ENCODE measurements around the gene FLT3LG. TPM values are rescaled to one million over a fixed set of nuclear protein-coding genes. Genes with fewer than 3 reads are reported as not detected.
A peak's percentile ranks its signal among the peaks of the same experiment; 100 is the strongest.
"Not testable (repeated sequence)": the region's sequence is repeated elsewhere in the genome, so short reads cannot be mapped to it uniquely, and the experiment has no call there.

FLT3LG gene
- total RNA-seq, 2 experiments from 2014 or later, result 57.7 to 61.2 TPM

DNA sequence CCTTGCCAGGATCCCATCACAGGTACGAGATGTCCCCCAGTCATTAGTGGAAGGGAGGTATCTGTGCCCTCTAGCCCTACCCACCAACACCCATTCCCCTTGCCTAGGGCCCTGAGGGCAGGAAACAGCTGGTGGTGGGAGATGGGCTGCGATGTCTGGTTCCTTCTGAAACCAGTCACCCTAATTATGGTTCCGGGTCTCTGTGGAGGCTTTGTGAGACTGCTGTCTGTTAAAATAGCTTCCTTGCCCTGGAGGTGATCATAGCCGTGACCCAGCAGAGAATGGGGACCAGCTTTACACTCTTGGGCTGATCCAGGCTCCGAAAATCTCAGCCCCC is 15.5 kb upstream of the FLT3LG start:
- ChIA-PET CTCF (interaction anchor here (0.7 to 1.7 kb wide), 2 partner anchors 11 to 18 kb away, joined by 3 to 4 read pairs; no protein-coding TSS in a partner anchor), POLR2A (interaction anchor here (1.0 to 2.9 kb wide), 2 partner anchors 15 to 29 kb away, joined by 3 to 12 read pairs; partner anchors contain the start of gene RPL13A)
- H3K27ac Mint-ChIP-seq, result peak overlapping the region; percentile 42

DNA sequence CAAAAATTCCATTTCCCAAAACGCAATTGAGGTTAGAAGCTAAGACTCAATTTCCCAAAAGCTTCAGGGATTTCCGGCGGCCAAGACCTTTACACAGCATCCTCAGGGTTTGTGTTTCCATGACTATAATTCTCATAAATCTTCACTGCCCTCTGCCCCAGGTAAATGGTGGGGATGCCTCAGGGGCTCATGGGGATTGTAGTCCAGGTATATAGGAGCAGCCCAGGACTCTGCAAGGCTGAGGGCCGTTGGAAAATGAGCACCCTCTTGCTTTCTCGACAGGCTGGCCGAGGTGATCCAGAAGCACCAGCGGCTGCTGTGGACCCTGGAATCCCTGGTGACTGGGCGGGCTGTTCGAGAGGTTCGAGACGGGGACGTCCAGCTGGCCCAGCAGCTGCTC is 14.6 kb upstream of the FLT3LG start:
- Mint-ChIP-seq H3K4me1 (ENCODE audit: low read depth) (peaks cover 13% of the 10 kb centered on the region), H3K4me3 (no peak overlapping the region), H3K27me3 (no peaks in the 10 kb centered on the region), H3K27ac (no peak overlapping the region), H3K9me3 (no peaks in the 10 kb centered on the region), H3K36me3 (ENCODE audit: low read depth) (peaks cover 18% of the 10 kb centered on the region)
- intact Hi-C loops (cut with micrococcal nuclease), result no loop called here
- ATAC-seq (peak; percentile 45), DNase-seq (no peak)
- CTCF ChIA-PET, result no interaction called here
- POLR2A ChIA-PET, result interaction anchor here (1.0 to 2.9 kb wide), 3 partner anchors 29 to 50 kb away, joined by 3 to 12 read pairs (median 4); partner anchors contain the start of gene RPL13A
- TF ChIP-seq, protein P1, sequence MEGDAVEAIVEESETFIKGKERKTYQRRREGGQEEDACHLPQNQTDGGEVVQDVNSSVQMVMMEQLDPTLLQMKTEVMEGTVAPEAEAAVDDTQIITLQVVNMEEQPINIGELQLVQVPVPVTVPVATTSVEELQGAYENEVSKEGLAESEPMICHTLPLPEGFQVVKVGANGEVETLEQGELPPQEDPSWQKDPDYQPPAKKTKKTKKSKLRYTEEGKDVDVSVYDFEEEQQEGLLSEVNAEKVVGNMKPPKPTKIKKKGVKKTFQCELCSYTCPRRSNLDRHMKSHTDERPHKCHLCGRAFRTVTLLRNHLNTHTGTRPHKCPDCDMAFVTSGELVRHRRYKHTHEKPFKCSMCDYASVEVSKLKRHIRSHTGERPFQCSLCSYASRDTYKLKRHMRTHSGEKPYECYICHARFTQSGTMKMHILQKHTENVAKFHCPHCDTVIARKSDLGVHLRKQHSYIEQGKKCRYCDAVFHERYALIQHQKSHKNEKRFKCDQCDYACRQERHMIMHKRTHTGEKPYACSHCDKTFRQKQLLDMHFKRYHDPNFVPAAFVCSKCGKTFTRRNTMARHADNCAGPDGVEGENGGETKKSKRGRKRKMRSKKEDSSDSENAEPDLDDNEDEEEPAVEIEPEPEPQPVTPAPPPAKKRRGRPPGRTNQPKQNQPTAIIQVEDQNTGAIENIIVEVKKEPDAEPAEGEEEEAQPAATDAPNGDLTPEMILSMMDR (IDR thresholded peaks at IDR 0.05), result no peak

More for the DNA sequence above, 15.5 kb upstream of the FLT3LG start:
- H3K36me3 Mint-ChIP-seq (ENCODE audit: low read depth), result peaks cover 18% of the 10 kb centered on the region
- H3K4me3 Mint-ChIP-seq, result no peak overlapping the region
- intact Hi-C loops (cut with micrococcal nuclease), result no loop called here
- H3K4me1 Mint-ChIP-seq (ENCODE audit: low read depth), result peaks cover 15% of the 10 kb centered on the region
- no peaks in the 10 kb centered on the region for H3K9me3 Mint-ChIP-seq
- TF ChIP-seq, protein P1 (IDR thresholded peaks at IDR 0.05), result no peak
- DNase-seq (no peak), ATAC-seq (no peak)
- H3K27me3 Mint-ChIP-seq, result no peaks in the 10 kb centered on the region

DNA sequence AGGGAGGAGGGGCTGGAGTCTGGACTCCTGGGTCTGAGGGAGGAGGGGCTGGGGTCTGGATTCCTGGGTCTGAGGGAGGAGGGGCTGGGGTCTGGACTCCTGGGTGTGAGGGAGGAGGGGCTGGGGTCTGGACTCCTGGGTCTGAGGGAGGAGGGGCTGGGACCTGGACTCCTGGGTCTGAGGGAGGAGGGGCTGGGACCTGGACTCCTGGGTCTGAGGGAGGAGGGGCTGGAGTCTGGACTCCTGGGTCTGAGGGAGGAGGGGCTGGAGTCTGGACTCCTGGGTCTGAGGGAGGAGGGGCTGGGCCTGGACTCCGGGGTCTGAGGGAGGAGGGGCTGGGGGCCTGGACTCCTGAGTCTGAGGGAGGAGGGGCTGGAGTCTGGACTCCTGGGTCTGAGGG is 12.9 kb upstream of the FLT3LG start:
- CTCF ChIA-PET; DNase-seq; H3K9me3 Mint-ChIP-seq; H3K27ac Mint-ChIP-seq; H3K27me3 Mint-ChIP-seq; ATAC-seq; H3K4me1 Mint-ChIP-seq (ENCODE audit: low read depth); POLR2A ChIA-PET; H3K4me3 Mint-ChIP-seq; intact Hi-C loops (cut with micrococcal nuclease): not testable (repeated sequence)
- H3K36me3 Mint-ChIP-seq (ENCODE audit: low read depth), result peaks cover 18% of the 10 kb centered on the region

DNA sequence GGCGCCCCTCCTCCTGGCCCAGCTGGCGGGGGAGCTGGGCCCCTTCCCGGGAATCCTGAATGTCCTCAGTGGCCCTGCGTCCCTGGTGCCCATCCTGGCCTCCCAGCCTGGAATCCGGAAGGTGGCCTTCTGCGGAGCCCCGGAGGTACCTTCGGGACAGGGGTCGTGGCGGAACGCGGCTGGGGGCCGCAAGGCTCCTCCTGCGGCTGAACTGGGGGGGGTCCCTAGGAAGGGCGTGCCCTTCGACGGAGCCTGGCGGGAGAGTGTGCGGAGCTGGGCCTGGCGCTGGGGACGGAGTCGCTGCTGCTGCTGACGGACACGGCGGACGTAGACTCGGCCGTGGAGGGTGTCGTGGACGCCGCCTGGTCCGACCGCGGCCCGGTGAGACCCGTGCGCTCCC is 12.4 kb upstream of the FLT3LG start:
- Mint-ChIP-seq H3K4me1 (ENCODE audit: low read depth) (peaks cover 4% of the 10 kb centered on the region), H3K4me3 (no peak overlapping the region), H3K27me3 (no peaks in the 10 kb centered on the region), H3K36me3 (ENCODE audit: low read depth) (peaks cover 13% of the 10 kb centered on the region), H3K9me3 (no peaks in the 10 kb centered on the region), H3K27ac (no peak overlapping the region)
- no peak for ATAC-seq
- DNase-seq, result no peak
- ChIA-PET CTCF (no interaction called here), POLR2A (no interaction called here)
- TF ChIP-seq, protein P1 (IDR thresholded peaks at IDR 0.05), result no peak
- intact Hi-C loops (cut with micrococcal nuclease), result no loop called here

DNA sequence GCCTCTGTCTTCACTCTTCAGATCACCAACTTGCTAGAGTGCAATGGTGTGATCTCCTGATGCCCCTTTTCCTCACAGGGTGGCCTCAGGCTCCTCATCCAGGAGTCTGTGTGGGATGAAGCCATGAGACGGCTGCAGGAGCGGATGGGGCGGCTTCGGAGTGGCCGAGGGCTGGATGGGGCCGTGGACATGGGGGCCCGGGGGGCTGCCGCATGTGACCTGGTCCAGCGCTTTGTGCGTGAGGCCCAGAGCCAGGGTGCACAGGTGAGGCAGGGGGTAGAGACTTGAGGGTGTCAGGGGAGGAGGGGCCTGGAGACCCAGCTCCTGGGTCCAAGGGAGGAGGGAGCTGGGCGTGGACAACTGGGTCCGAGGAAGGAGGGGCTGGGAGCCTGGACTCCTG is 11.5 kb upstream of the FLT3LG start:
- Mint-ChIP-seq H3K4me1 (ENCODE audit: low read depth) (no peaks in the 10 kb centered on the region), H3K27ac (no peak overlapping the region), H3K27me3 (no peaks in the 10 kb centered on the region), H3K36me3 (ENCODE audit: low read depth) (peaks cover 10% of the 10 kb centered on the region), H3K4me3 (no peak overlapping the region), H3K9me3 (no peaks in the 10 kb centered on the region)
- TF ChIP-seq, protein P1 (IDR thresholded peaks at IDR 0.05), result no peak
- intact Hi-C loops (cut with micrococcal nuclease), result no loop called here
- DNase-seq (no peak), ATAC-seq (no peak)
- CTCF ChIA-PET, result no interaction called here
- POLR2A ChIA-PET, result no interaction called here

Measured in activated CD8-positive, alpha-beta T cell treated with anti-CD3 and anti-CD28 coated beads for 36 hours (primary cell).